Measurements from ENCODE around the gene ALKBH5. TPM values are rescaled to one million over a fixed set of nuclear protein-coding genes. Genes with fewer than 3 reads are reported as not detected.

The ALKBH5 gene
- total RNA-seq, 1 donor from 2014 or later: 71.0 TPM

DNA sequence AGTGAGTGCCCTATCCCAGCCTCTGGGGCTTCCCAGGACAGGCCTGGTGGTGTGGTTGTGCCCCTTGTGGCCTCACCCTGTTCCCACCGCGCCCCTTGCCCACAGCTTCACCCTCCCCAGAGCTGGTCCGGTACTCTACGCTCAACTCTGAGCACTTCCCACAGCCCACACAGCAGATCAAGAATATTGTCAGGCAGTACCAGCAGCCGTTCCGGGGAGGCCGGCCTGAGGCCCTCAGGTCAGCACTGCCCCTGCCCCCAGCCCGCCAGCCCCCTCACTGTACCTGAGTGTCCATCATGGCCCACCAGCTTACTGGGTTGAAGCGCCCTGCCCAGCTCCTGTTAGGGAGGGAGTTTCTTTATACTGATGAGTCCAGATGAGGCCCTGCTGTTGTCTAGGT, 32.3 kb upstream of the ALKBH5 start:
- no peaks in the 10 kb centered on the region for H3K9me3 Mint-ChIP-seq
- TF ChIP-seq, protein P1, sequence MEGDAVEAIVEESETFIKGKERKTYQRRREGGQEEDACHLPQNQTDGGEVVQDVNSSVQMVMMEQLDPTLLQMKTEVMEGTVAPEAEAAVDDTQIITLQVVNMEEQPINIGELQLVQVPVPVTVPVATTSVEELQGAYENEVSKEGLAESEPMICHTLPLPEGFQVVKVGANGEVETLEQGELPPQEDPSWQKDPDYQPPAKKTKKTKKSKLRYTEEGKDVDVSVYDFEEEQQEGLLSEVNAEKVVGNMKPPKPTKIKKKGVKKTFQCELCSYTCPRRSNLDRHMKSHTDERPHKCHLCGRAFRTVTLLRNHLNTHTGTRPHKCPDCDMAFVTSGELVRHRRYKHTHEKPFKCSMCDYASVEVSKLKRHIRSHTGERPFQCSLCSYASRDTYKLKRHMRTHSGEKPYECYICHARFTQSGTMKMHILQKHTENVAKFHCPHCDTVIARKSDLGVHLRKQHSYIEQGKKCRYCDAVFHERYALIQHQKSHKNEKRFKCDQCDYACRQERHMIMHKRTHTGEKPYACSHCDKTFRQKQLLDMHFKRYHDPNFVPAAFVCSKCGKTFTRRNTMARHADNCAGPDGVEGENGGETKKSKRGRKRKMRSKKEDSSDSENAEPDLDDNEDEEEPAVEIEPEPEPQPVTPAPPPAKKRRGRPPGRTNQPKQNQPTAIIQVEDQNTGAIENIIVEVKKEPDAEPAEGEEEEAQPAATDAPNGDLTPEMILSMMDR (IDR thresholded peaks at IDR 0.05; ENCODE audit: unreplicated experiment): no peak
- no peak overlapping the region for H3K4me3 Mint-ChIP-seq
- no peak for DNase-seq (ENCODE audit: low spot score in 2 of 2, unreplicated experiment in 2 of 2)
- H3K27me3 Mint-ChIP-seq (ENCODE audit: low read depth): no peaks in the 10 kb centered on the region
- no peaks in the 10 kb centered on the region for H3K36me3 Mint-ChIP-seq
- H3K27ac Mint-ChIP-seq: no peak overlapping the region
- H3K4me1 Mint-ChIP-seq: peaks cover 11% of the 10 kb centered on the region

DNA sequence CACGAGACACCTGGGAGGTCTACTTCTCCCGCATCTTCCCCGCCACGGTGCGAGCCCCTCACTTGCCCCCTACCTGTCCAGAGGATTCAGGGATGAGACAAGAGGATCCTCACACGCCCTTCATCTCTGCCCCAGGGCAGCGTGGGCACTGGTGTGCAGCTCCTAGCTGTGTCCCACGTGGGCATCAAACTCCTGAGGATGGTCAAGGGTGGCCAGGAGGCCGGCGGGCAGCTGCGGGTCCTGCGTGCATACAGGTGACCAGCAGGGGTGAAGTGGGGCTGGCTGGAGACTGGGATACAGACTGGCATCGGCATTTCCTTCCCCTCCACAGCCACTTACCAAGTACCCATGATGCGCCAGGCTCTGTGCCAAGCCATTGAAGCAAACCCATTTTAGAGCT, 28.4 kb upstream of the ALKBH5 start:
- TF ChIP-seq, protein P1 (IDR thresholded peaks at IDR 0.05; ENCODE audit: unreplicated experiment): no peak
- Mint-ChIP-seq H3K9me3 (no peaks in the 10 kb centered on the region), H3K36me3 (no peaks in the 10 kb centered on the region), H3K27me3 (ENCODE audit: low read depth) (no peaks in the 10 kb centered on the region), H3K27ac (no peak overlapping the region), H3K4me3 (no peak overlapping the region), H3K4me1 (peaks cover 18% of the 10 kb centered on the region)
- no peak for DNase-seq (ENCODE audit: low spot score in 2 of 2, unreplicated experiment in 2 of 2)

DNA sequence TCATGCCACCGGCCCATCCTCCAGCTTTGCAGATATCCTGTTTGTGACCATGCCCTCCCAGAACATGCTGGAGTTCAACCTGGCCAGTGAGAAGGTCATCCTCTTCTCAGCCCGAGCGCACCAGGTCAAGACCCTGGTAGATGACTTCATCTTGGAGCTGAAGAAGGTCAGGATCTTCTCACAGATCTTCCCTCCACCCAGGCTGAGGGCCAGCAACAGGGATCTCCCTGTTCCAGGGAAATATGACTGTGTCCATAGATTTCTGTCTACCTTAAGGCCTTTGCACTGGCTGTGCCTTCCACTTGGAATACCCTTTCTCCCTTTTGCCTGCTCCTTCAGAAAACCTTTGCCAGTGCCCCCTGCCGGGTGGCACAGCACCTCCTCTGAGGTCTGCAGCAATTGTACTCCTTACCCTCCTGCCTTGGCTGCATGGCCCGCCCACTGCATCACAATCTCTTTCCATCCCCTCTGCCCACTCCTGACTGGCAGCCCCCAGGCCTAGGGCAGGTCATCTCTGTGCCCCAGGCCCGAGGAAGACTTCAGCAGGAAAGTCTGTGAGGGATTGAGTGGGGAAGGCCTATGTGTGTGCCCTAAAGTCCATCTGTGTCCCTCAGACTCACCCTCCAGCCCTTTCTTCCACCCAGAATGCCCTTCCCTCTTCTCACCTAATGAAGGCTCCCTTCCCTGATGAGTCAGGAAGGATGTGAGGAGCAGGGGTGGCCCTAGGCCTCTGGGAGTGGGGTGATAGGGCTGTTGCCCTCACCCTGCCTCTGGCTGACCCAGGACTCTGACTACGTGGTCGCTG, 27.3 kb upstream of the ALKBH5 start:
- no peak overlapping the region for H3K4me3 Mint-ChIP-seq
- no peaks in the 10 kb centered on the region for H3K9me3 Mint-ChIP-seq
- H3K27ac Mint-ChIP-seq: peak overlapping the region; percentile 9
- peaks cover 19% of the 10 kb centered on the region for H3K4me1 Mint-ChIP-seq
- DNase-seq (ENCODE audit: low spot score in 2 of 2, unreplicated experiment in 2 of 2): no peak
- TF ChIP-seq, protein P1 (IDR thresholded peaks at IDR 0.05; ENCODE audit: unreplicated experiment): no peak
- no peaks in the 10 kb centered on the region for H3K36me3 Mint-ChIP-seq
- no peaks in the 10 kb centered on the region for H3K27me3 Mint-ChIP-seq (ENCODE audit: low read depth)

DNA sequence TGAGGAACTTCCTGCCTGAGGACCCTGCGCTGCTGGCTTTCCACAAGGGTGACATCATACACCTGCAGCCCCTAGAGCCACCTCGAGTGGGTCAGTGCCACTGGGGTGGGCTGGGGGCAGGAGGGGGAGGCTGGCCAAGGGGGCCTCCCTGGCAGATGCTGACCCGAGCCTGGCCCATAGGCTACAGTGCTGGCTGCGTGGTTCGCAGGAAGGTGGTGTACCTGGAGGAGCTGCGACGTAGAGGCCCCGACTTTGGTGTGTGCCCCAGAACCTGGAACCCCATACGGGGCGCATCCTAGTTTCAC, 26.7 kb upstream of the ALKBH5 start:
- H3K27ac Mint-ChIP-seq: no peak overlapping the region
- H3K9me3 Mint-ChIP-seq: no peaks in the 10 kb centered on the region
- no peaks in the 10 kb centered on the region for H3K36me3 Mint-ChIP-seq
- no peaks in the 10 kb centered on the region for H3K27me3 Mint-ChIP-seq (ENCODE audit: low read depth)
- DNase-seq (ENCODE audit: low spot score in 2 of 2, unreplicated experiment in 2 of 2): no peak
- peaks cover 22% of the 10 kb centered on the region for H3K4me1 Mint-ChIP-seq
- TF ChIP-seq, protein P1 (IDR thresholded peaks at IDR 0.05; ENCODE audit: unreplicated experiment): no peak
- no peak overlapping the region for H3K4me3 Mint-ChIP-seq

DNA sequence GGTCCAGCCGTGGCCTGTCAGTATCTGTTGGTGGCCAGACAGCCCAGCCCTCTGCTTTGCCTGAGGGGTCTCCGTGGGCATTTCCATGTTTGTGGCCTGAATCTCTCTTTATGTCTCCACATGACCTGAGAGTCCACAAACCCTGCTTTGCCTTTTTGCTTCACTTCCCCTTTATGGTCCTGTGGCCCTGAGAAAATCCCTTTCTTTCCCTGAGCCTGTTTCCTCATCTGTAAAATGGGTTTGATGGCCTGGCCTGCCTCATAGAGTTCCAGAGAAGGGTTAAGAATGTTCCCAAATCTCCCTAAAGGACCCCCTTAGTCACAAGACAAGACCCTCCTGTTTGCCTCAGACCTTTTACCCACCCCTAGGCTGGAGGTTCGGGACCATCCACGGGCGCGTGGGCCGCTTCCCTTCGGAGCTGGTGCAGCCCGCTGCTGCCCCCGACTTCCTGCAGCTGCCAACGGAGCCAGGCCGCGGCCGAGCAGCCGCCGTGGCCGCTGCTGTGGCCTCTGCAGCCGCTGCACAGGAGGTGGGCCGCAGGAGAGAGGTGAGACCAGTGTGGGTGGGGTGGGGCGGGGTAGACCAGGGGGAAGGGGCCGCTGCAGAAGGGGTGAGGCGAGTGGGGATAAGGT, 26.2 kb upstream of the ALKBH5 start:
- H3K36me3 Mint-ChIP-seq: no peaks in the 10 kb centered on the region
- H3K4me3 Mint-ChIP-seq: peak overlapping the region; percentile 72
- no peaks in the 10 kb centered on the region for H3K27me3 Mint-ChIP-seq (ENCODE audit: low read depth)
- TF ChIP-seq, protein P1 (IDR thresholded peaks at IDR 0.05; ENCODE audit: unreplicated experiment): no peak
- peak overlapping the region; percentile 69 for H3K27ac Mint-ChIP-seq
- DNase-seq (ENCODE audit: low spot score in 2 of 2, unreplicated experiment in 2 of 2): no peak
- H3K4me1 Mint-ChIP-seq: peaks cover 22% of the 10 kb centered on the region
- H3K9me3 Mint-ChIP-seq: no peaks in the 10 kb centered on the region

Measured in mesothelial cell of epicardium (in vitro differentiated cells).